Kidney epithelial cell (primary cell): ENCODE measurements around the gene KCNQ1. TPM values are rescaled to one million over a fixed set of nuclear protein-coding genes. Genes with fewer than 3 reads are reported as not detected.

ENCODE experiments used
- DNase-seq: peaks from one replicate; pipeline ENCODE4 v3.0.0-alpha.2; 2010; ENCODE audit warnings: low read depth
- H3K27me3 ChIP-seq: 2 replicates; pipeline ENCODE4 v1.6.0; 2011; ENCODE audit warnings: low read length; ENCODE audit not compliant: control insufficient read depth, insufficient read depth
- H3K36me3 ChIP-seq: 2 replicates; pipeline ENCODE4 v1.5.1; 2011; ENCODE audit warnings: low read length; ENCODE audit not compliant: control insufficient read depth, insufficient read depth
- H3K4me3 ChIP-seq: 2 replicates; pipeline ENCODE4 v1.5.1; 2011; ENCODE audit warnings: low read depth, mild to moderate bottlenecking, control low read depth, low read length
- CTCF ChIP-seq: IDR thresholded peaks from 2 replicates; pipeline ENCODE4 v1.5.1; 2011; ENCODE audit warnings: mild to moderate bottlenecking, moderate library complexity, low read length, control low read depth, inconsistent platforms; ENCODE audit not compliant: insufficient read depth, poor library complexity, severe bottlenecking
- total RNA-seq: library from RNA; depleted of rRNA; stranded (reverse); fragments of >200 nt; gene quantifications from 2 replicates; pipeline ENCODE4 v1.2.3, GENCODE V29; 2015

KCNQ1 gene
- total RNA-seq, 1 donor from 2014 or later = 2.3 TPM

GRCh38 chr11:2779499-2779980, 334.7 kb downstream of the KCNQ1 start:
- TF ChIP-seq CTCF = no peak
- Histone ChIP-seq H3K27me3 (no peaks in the 10 kb centered on the region), H3K36me3 (no peaks in the 10 kb centered on the region), H3K4me3 (no peak overlapping the region)
- DNase-seq = no peak

- no peaks in the 10 kb centered on the region for H3K36me3 ChIP-seq
- no peak for DNase-seq
- H3K27me3 ChIP-seq = no peaks in the 10 kb centered on the region
- no peak for TF ChIP-seq CTCF
- H3K4me3 ChIP-seq = no peak overlapping the region
Measured at GRCh38 chr11:2779981-2780849, 335.4 kb downstream of the KCNQ1 start.

- Histone ChIP-seq H3K27me3 (no peaks in the 10 kb centered on the region), H3K4me3 (no peak overlapping the region), H3K36me3 (no peaks in the 10 kb centered on the region)
- TF ChIP-seq CTCF = no peak
- DNase-seq = no peak
Measured at GRCh38 chr11:2780850-2781407, 336.1 kb downstream of the KCNQ1 start.

GRCh38 chr11:2781408-2782274, 336.8 kb downstream of the KCNQ1 start:
- Histone ChIP-seq H3K4me3 (no peak overlapping the region), H3K36me3 (no peaks in the 10 kb centered on the region), H3K27me3 (no peaks in the 10 kb centered on the region)
- DNase-seq = no peak
- TF ChIP-seq CTCF = no peak

- no peak overlapping the region for H3K4me3 ChIP-seq
- no peak for TF ChIP-seq CTCF
- no peak for DNase-seq
- H3K36me3 ChIP-seq = no peaks in the 10 kb centered on the region
- H3K27me3 ChIP-seq = no peaks in the 10 kb centered on the region
Measured at GRCh38 chr11:2782769-2783168, 338.0 kb downstream of the KCNQ1 start.
